ENCODE data around the gene PPP1R2C. TPM values are rescaled to one million over a fixed set of nuclear protein-coding genes. Genes with fewer than 3 reads are reported as not detected.

The PPP1R2C gene
- total RNA-seq, 1 experiment from 2014 or later: not detected

GRCh38 chrX:42748067-42748850 lies 29.7 kb downstream of the PPP1R2C start:
- peak; percentile 42 for DNase-seq (ENCODE audit: low read depth)

GRCh38 chrX:42746606-42747005 lies 31.4 kb downstream of the PPP1R2C start:
- peak; percentile 32 for DNase-seq (ENCODE audit: low read depth)

GRCh38 chrX:42740456-42740855 lies 37.5 kb downstream of the PPP1R2C start:
- no peak for DNase-seq (ENCODE audit: low read depth)

- DNase-seq (ENCODE audit: low read depth): no peak
Observed at GRCh38 chrX:42739741-42740140, 38.2 kb downstream of the PPP1R2C start.

GRCh38 chrX:42739258-42739657 lies 38.7 kb downstream of the PPP1R2C start:
- DNase-seq (ENCODE audit: low read depth): no peak

- no peak for DNase-seq (ENCODE audit: low read depth)
Observed at GRCh38 chrX:42738552-42738951, 39.4 kb downstream of the PPP1R2C start.

GRCh38 chrX:42735250-42735649 lies 42.7 kb downstream of the PPP1R2C start:
- no peak for DNase-seq (ENCODE audit: low read depth)

- DNase-seq (ENCODE audit: low read depth): peak; percentile 64
Observed at GRCh38 chrX:42732506-42732905, 45.5 kb downstream of the PPP1R2C start.
